SU-DHL-6 (cell line): ENCODE results near the gene SLC25A12.

Experiments used
- H2AFZ ChIP-seq: fragments of 200-600 bp; sonication (generic); 2 replicates; pipeline ENCODE4 v1.6.1; 2014; ENCODE audit warnings: low read depth, mild to moderate bottlenecking, moderate library complexity, mixed read lengths, antibody characterized with exemption, low read length; ENCODE audit not compliant: severe bottlenecking
- H3F3A ChIP-seq: fragments of 200-600 bp; shearing (Covaris generic); 2 replicates; pipeline ENCODE4 v1.6.0; 2016; ENCODE audit warnings: antibody characterized with exemption, mild to moderate bottlenecking; ENCODE audit not compliant: insufficient read depth
- H3K27ac ChIP-seq: fragments of 200-600 bp; sonication (generic); 2 replicates; pipeline ENCODE4 v1.5.1; 2016; ENCODE audit warnings: low read depth, mild to moderate bottlenecking, low read length, moderate library complexity, mixed read lengths
- H3K27me3 ChIP-seq: fragments of 200-600 bp; sonication (generic), shearing (Covaris generic); 2 replicates; pipeline ENCODE4 v1.6.0; 2014; ENCODE audit warnings: mild to moderate bottlenecking, low read length
- H3K36me3 ChIP-seq: fragments of 200-600 bp; sonication (generic); 2 replicates; pipeline ENCODE4 v1.6.1; 2014; ENCODE audit warnings: mild to moderate bottlenecking, low read length, mixed read lengths
- H3K4me2 ChIP-seq: fragments of 300-600, 200-600 bp; shearing (Covaris generic), sonication (generic); 2 replicates; pipeline ENCODE4 v1.6.0; 2014; ENCODE audit warnings: low read length, low read depth, mild to moderate bottlenecking; ENCODE audit not compliant: poor library complexity, severe bottlenecking
- H3K4me3 ChIP-seq: fragments of 200-600 bp; sonication (generic); 2 replicates; pipeline ENCODE4 v1.5.1; 2014; ENCODE audit warnings: antibody characterized with exemption, low read length, mild to moderate bottlenecking, mixed read lengths; ENCODE audit not compliant: insufficient read depth, poor library complexity, severe bottlenecking
- H3K79me2 ChIP-seq: fragments of 200-600 bp; sonication (generic); 2 replicates; pipeline ENCODE4 v1.6.1; 2014; ENCODE audit warnings: mild to moderate bottlenecking, low read length, moderate library complexity; ENCODE audit not compliant: insufficient read depth
- H3K9ac ChIP-seq: fragments of 200-600 bp; sonication (generic); 2 replicates; pipeline ENCODE4 v1.7.0; 2014; ENCODE audit warnings: mild to moderate bottlenecking, low read length
- H3K9me2 ChIP-seq: fragments of 200-600 bp; sonication (generic); replicated peaks from 2 replicates; pipeline ENCODE4 v1.6.1; 2014; ENCODE audit warnings: low read length; ENCODE audit not compliant: insufficient read depth
- H3K9me3 ChIP-seq: fragments of 200-600 bp; sonication (generic); 2 replicates; pipeline ENCODE4 v1.6.1; 2014; ENCODE audit warnings: low read length, mixed read lengths; ENCODE audit not compliant: insufficient read depth
- H4K20me1 ChIP-seq: fragments of 200-600 bp; sonication (generic); 2 replicates; pipeline ENCODE4 v1.6.1; 2014; ENCODE audit warnings: low read depth, mild to moderate bottlenecking, antibody characterized with exemption, low read length, moderate library complexity, mixed read lengths
- CTCF ChIP-seq: fragments of 200-600 bp; sonication (generic); IDR thresholded peaks from one replicate; pipeline ENCODE4 v1.5.1; 2017; ENCODE audit warnings: antibody characterized with exemption, mild to moderate bottlenecking, low read length, moderate library complexity; ENCODE audit not compliant: insufficient read depth, poor library complexity, severe bottlenecking
- EZH2phosphoT487 ChIP-seq: fragments of 200-600 bp; sonication (generic), shearing (Covaris generic); conservative IDR thresholded peaks from 2 replicates; pipeline ENCODE4 v1.6.1; 2018; ENCODE audit warnings: mild to moderate bottlenecking, antibody characterized with exemption, low read length, moderate library complexity, mixed read lengths

Gene SLC25A12

DNA sequence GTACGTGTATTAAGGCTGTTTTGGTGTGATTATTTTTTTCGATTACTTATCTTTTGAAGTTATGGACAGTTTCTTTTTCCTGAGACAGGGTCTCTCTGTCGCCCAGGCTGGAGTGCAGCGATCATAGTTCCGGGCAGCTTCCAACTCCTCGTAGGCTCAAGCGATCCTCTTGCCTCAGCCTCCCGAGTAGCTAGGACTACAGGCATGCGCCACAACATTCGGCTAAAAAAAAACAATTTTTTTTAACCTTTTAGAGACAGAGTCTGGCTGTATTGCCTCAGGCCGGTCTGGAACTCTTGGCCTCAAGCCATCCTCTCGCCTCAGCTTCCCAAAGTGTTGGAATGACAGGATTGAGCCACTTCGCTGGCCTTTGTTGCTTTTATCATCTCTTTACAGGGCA lies 29.2 kb upstream of the SLC25A12 start:
- peak overlapping the region; percentile 87 for H3K9ac ChIP-seq
- no peaks in the 10 kb centered on the region for H4K20me1 ChIP-seq
- no peaks in the 10 kb centered on the region for H3K9me2 ChIP-seq
- H3F3A ChIP-seq = no peaks in the 10 kb centered on the region
- TF ChIP-seq EZH2phosphoT487 (no peak), CTCF (no peak)
- 0 out of 2 replicates have a peak overlapping the region, but pooled peaks have one; percentile 49 for H3K27ac ChIP-seq
- H3K36me3 ChIP-seq = peaks cover 17% of the 10 kb centered on the region
- no peak overlapping the region for H2AFZ ChIP-seq
- peak overlapping the region; percentile 97 for H3K4me3 ChIP-seq
- no peaks in the 10 kb centered on the region for H3K27me3 ChIP-seq
- no peaks in the 10 kb centered on the region for H3K9me3 ChIP-seq
- H3K79me2 ChIP-seq = peaks cover 55% of the 10 kb centered on the region
- peak overlapping the region; percentile 85 for H3K4me2 ChIP-seq

DNA sequence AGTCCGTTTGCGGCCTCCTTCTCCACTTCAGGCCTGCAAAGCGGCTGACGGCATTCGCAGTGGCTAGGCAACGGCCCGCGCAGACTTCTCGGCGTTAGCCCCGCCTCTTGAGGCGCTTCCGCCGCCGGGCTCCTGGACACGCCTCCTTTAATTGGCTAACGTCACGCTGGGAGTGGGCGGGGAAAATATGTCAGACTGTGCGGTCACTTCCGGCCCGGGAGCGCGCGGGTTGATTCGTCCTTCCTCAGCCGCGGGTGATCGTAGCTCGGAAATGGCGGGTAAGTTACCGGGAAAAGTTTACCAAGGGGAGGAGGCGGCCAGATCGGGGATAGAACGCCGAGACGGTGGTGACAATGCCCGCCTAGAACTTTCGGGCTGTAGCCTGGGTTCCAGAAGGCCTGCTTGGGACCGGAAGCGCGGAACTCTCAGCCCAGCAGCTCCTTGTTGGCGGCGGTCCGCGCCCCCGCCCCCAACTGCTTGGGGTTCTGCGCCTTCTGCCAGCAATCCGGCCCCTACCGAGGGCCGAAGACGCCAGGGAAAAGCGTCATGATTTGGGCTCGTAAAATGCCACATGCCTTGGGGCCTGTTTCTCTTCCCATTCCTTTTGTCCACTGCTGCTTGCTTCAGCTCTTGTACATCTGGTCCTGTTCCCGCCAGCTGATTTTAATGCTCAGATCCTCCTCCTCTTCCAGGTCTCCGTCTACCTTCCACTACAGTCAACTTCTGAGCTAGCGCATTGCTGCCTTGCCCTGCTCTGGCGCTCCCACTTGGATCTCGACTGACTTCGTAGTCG lies 28.4 kb upstream of the SLC25A12 start, which contains the start of gene HAT1:
Gene HAT1, plus strand, starts transcription at position 232 of the 793 bp plus-strand sequence. Its CDS starts 40 bp downstream, at position 272.
- Histone ChIP-seq H4K20me1 (no peaks in the 10 kb centered on the region), H3K9me2 (no peaks in the 10 kb centered on the region), H3K79me2 (peaks cover 47% of the 10 kb centered on the region), H3K4me3 (peak within 1 kb of the TSS; percentile 97), H3K27me3 (no peaks in the 10 kb centered on the region), H3K36me3 (peaks cover 17% of the 10 kb centered on the region), H2AFZ (peak within 1 kb of the TSS; percentile 93), H3K4me2 (peak within 1 kb of the TSS; percentile 85), H3K27ac (peak within 1 kb of the TSS; percentile 49), H3F3A (no peaks in the 10 kb centered on the region), H3K9ac (peak within 1 kb of the TSS; percentile 87), H3K9me3 (no peaks in the 10 kb centered on the region)
- TF ChIP-seq CTCF (no peak), EZH2phosphoT487 (no peak)

- H3K79me2 ChIP-seq = peaks cover 41% of the 10 kb centered on the region
- no peaks in the 10 kb centered on the region for H3F3A ChIP-seq
- TF ChIP-seq EZH2phosphoT487 (no peak), CTCF (no peak)
- H3K9ac ChIP-seq = peak overlapping the region; percentile 87
- peak overlapping the region; percentile 93 for H2AFZ ChIP-seq
- H3K36me3 ChIP-seq = peaks cover 13% of the 10 kb centered on the region; the same call in 1 of the 2 replicates
- H3K9me2 ChIP-seq = no peaks in the 10 kb centered on the region
- H3K27ac ChIP-seq = peak overlapping the region; percentile 35; the same call in 1 of the 2 replicates
- H3K9me3 ChIP-seq = no peaks in the 10 kb centered on the region
- H3K4me3 ChIP-seq = peak overlapping the region; percentile 49
- H3K27me3 ChIP-seq = no peaks in the 10 kb centered on the region
- peak overlapping the region; percentile 83 for H3K4me2 ChIP-seq
- H4K20me1 ChIP-seq = no peaks in the 10 kb centered on the region
Observed at GRCh38 chr2:171921970-171922229, 27.9 kb upstream of the SLC25A12 start.
